DMS79 (cell line): ENCODE measurements around the gene RANGAP1.
"Not testable (repeated sequence)": the region's sequence is repeated elsewhere in the genome, so short reads cannot be mapped to it uniquely, and the experiment has no call there.

Experiments used
- DNase-seq: peaks from one replicate; lab custom pipeline; 2025; lab: John Stamatoyannopoulos, UW

The RANGAP1 gene

DNA sequence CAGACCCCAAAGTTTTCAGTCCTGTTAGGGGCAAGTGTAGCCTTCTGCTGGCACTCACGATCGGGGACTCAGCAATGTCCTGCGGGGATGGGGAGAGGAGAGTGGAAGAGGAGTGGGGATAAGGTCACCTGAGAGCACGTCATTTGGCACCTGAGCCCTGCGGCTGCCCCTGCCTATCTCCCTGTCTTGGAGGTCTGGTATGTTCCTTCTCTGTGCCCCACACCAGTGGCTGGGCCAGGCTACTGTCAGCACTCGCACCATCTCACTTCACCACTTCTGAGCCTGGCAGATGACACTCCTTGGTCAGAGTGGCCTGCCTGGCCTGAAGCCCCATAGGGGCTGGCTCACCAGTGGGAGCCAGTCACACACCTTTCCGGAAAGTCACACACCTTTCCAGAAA, 25.1 kb downstream of the RANGAP1 start:
- no peak for DNase-seq

DNA sequence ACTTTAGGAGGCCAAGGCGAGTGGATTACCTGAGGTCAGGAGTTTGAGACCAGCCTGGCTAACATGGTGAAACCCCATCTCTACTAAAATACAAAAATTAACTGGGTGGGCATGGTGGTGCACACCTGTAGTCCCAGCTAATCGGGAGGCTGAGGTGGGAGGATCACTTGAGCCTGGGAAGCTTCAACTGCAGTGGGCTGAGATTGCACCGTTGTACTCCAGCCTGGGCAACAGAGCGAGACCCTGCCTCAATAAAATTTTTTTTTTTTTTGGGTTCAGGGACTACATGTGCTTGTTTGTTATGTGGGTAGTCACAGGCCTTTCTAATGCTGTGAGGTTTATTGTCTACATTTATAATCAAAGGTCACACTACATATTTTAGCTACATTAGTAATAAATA, 26.2 kb downstream of the RANGAP1 start:
- not testable (repeated sequence) for DNase-seq

- no peak for DNase-seq
Observed at GRCh38 chr22:41257696-41258095, 28.3 kb downstream of the RANGAP1 start.

- DNase-seq = no peak
Observed at GRCh38 chr22:41256254-41257253, 29.4 kb downstream of the RANGAP1 start.

DNA sequence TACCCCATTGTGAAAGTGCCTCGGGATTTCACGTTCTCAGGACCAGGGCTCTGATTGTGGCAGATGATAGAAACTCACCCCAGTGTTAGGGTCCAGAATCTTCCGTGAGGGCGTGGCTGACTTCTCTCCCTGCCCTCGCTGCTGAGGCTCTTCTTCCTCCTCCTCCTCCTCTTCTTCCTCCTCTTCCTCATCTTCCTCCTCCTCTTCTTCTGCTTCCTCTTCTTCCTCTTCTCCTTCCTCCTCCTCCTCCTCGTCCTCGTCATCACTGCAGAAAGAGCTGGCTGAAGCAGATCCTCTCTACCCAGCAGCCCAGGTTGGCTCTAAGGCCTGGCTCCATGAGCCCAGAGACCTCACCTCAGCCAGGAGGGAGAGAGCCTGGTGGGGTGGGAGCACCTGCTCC, 31.8 kb downstream of the RANGAP1 start:
- no peak for DNase-seq

DNA sequence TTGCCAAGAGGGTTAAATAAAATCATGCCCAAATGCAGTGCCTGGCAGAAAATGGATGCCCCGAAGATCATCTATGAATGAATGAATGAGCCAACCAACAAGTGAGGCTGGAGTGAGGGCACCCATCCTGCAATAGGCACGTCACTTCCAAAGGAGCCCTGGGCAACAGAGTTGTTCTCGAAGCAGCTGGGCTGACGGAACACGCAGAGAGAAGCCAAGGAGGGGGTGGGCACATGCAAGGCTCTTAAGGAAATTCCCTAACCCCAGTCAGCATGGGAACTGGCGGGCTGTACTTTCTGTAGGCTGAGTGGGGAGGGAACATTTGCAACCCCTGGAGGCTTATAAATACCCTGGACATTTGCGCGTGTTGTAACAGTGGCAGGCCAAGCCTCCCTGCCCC, 33.6 kb downstream of the RANGAP1 start:
- no peak for DNase-seq

GRCh38 chr22:41250127-41250526, 35.9 kb downstream of the RANGAP1 start:
- DNase-seq = no peak

- no peak for DNase-seq
Observed at GRCh38 chr22:41249442-41249841, 36.5 kb downstream of the RANGAP1 start.

DNA sequence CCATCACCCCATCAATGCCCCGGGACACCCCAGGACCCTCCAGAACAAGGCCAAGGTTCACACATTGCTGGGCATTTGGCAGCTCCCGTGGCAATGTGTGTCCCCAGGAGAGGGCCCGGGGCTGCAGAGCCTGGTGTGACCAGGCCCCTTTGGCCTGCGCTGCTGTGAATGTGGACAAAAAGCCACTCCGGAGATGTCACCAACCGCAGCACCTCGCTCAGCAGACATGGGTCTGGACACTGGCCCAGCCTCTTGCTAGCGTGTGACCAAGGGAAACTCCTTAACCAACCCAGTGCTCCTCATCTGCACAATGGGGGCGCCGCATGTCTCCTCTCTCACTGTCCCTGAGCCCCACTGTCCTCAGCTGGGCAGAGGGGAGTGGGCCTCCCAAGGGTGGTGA, 37.2 kb downstream of the RANGAP1 start:
- no peak for DNase-seq

GRCh38 chr22:41248314-41248713, 37.7 kb downstream of the RANGAP1 start:
- DNase-seq = no peak

DNA sequence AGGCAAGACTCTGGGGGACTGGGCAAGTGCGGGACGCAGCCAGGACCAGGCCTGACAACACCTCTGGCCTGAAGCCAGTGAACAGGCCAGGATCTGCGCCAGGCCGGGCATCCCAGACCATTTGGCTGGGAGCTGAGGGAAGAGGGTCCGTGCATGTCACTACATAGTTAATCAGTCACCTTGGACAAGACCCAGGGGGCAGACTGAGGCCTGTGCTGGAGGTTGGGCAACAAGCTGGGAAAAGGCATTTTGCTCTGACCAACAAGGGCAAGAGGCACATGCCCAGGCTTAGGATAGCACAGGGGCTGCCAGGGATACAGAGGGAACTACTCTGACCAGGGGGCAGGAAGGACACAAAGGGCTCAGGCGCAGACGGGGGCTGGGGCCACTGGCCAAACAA, 38.3 kb downstream of the RANGAP1 start:
- no peak for DNase-seq

DNA sequence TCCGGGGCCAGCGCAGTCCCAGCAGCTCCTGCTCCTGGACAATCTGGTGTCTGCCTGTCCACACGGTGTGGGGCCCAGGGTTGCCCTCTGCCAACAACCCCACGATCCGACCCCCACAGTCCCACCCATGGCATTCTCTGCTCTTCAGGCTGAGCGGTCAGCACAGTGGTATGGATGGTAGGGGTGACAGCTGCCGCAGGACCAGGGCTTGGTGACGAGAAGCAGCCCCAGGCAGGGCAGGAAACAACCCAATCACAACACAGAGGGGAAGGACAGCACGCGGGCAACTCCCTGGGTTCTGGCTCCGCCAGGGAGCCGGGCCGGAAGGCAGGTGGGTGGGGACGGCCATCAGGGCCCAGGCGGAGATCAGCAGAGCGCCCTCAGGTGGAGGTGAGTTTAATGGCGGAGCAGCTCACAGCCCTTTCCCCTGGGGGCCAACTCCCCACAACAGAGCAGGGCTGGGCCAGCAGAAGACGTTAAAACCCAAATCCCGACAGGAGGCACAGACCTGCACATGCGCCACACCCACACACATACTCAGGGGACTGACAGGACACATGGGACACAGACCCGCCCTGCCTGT, 40.0 kb downstream of the RANGAP1 start:
- DNase-seq = no peak

GRCh38 chr22:41243361-41243760, 42.6 kb downstream of the RANGAP1 start:
- DNase-seq = no peak

DNA sequence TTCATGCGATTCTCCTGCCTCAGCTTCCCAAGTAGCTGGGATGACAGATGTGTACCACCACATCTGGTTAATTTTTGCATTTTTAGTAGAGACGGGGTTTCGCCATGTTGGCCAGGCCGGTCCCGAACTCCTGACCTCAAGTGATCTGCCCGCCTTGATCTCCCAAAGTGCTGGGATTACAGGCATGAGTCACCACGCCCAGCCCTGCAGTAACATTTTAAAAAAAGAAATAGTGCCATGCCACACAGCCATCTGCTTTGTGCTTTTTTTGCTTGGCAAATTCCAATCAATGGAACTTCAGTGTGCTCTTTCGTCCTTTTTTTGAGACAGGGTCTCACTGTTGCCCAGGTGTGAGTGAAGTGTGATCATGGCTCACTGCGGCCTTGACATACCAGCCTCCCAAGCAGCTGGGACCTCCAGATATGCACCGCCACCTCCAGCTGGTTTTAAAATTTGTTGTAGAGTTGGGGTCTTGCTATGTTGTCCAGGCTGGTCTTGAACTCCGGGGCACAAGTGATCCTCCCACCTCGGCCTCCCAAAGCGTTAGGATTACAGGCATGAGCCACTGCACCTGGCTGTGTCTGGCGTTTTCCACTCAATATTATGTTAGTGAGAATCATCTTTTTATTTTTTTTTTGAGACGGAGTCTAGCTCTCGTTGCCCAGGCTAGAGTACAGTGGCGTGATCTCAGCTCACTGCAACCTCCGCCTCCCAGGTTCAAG, 43.4 kb downstream of the RANGAP1 start:
- DNase-seq = no peak

DNA sequence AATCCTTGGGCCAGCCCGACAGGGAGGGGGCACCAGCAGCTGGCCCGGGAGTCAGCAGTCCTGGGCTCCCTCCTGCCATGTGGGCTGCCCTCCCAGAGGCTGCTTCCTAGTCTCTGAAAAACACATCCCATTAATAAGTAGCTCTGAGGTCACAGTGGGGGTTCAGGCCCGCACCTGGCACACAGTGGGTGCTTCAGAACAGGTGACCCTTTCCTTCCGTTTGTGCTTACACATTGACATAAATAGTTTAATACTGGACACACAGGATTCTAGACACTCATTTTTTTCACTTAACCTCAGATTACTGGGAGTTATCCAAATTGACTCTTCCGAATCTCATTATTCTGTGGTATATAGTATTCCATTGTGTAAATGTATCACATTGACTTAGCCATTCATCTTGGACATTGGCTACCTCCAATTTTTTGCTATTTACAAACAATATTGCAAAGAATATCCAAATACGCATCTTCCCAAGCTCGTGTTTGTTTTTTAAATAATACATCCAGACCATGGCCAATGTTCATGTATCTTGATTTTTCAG, 44.8 kb downstream of the RANGAP1 start:
- DNase-seq = no peak

GRCh38 chr22:41240377-41241132, 45.4 kb downstream of the RANGAP1 start, which contains the start of gene CHADL:
CHADL (minus strand) TSS chr22:41240931; CDS start chr22:41240881, 50 bp downstream.
- DNase-seq = no peak

DNA sequence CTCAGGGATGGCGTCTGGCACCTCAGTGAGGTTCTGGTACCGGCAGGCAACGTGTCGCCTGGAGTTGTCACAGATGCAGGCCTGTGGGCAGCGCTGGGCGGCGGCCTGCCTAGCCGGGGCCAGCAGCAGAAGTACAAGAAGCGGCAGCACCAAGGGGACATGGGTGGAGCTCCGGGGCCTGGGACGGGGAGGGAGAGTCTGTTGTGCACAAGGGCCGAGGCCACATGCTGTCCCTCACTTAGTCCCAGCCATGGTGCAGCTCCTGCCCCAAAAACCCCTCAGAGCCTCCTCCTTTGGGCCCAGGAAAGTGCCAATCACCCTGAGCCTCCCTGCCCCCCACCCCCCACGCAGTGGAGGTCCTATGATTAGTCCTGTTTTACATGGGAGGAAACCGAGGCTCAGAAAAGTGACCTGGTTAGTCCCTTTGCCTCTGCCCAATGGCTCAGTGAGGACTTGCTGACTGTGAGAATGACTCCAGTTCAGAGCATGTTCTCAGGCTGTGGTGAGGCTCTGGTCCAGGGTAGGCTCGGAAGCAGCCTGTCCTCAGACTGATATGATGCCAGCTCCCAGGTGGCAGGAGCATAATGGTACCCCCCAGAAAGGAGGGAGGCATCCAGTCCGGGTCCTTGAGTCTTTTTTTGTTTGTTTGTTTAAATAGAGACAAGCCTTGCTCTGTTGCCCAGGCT, 46.4 kb downstream of the RANGAP1 start:
- DNase-seq = no peak

DNA sequence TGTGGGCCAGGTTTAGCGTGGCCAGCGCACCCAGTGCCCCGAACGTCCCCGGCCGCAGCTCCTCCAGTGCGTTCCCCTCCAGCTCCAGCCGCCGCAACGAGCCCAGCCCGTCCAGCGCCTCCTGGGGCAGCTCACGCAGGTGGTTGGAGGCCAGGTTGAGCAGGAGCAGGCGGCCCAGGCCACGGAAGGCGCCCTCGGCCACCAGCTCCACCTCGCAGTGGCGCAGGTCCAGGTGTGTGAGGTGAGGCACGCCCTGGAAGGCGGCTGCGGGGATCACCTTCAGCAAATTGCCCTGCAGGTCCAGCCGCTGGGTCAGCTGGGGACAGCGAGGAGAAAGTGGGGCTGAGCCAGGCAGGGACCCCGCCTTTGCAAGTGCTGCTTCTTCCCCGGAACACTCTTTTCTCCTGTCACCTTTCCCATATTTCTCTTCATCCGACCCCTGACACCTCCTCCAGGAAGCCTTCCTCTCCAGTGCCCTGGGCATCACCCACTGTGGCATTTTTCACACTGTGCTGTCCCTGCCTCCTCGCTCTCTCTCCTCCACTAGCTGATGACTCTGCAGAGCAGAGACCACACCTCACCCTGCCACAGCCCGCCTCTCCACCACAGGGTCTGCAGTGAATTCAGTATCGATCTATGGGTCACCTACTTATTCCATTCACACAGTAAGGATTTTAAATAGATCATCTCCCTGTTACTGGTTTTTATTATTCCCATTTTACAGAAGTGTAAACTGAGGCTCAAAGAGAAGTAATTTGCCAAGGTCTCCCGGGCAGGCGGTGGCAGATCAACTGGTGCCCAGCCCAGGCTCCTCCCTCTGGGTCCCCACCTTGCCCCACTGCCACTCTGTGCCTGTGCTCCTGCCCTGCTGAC, 47.2 kb downstream of the RANGAP1 start:
- no peak for DNase-seq

GRCh38 chr22:41237707-41238569, 48.0 kb downstream of the RANGAP1 start:
- DNase-seq = no peak
